GM10847 (cell line): Measurements from ENCODE around the gene PEX11G.

Source experiments
- POLR2A ChIP-seq: IDR thresholded peaks from 2 replicates; pipeline ENCODE4 v1.6.1; 2011; ENCODE audit not compliant: insufficient read length; ENCODE audit errors: extremely low read depth

The PEX11G gene

DNA sequence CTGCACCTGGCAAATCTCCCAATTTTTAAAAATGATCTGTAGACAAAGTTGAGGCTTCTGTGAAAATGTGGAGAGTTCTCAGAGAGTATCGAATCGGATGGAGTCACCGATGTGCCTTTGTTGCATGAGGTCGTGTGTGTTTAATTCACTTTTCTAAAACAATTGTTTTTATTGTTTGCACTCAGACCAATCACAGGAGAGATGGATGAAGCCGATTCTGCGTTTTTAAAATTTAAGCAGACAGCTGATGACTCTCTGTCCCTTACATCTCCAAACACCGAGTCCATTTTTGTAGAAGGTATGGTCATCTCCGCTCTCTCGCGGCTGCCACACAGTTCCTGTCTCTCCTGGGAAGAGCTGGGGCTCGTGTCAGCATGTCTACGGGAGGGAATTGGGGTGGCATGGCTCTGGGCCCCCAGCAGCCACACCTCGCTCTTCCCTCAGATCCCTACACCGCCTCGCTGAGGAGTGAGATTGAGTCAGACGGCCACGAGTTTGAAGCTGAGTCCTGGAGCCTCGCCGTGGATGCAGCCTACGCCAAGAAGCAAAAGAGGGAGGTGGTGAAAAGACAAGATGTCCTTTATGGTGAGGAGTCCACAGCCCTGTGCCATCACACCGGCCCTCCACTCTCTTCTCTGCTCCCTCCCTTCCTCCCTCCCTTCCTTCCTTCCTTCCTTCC, 47.2 kb downstream of the PEX11G start:
- TF ChIP-seq POLR2A: no peak

DNA sequence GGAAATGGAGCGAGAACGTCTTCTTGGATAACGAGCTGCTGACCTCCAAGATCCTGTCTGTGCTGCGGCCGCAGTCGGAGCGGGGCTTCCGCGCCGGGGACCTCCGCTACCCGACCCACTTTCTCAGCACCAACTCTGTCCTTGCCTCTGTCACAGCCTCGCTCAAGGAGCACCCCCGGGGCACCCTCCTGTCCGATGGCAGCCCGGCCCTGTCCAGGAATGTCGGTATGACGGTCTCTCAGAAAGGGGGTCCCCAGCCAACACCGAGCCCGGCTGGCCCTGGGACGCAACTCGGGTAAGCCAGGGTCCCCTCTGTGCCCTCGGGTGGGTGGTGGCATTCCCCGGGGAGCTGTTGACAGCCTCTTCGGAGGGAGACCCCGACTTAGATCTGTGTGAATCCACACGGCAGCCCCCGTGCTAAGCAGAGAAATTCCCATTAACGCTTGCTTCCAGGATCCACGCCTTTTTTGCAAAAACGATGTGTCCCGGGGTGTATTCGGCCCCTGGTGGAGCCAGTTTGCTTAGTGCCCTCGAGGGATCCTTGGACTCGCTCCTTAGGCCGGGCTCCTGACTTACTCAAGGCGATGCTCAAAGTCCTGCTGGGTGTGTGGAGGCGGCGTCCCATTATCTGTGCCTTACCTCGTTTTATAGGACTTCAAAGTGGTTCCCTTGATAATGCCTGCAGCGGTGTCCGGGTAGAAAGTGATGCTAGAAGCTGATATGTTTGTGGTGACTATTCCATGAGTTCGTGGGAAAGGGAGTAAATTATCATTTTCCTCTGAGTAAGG, 48.5 kb downstream of the PEX11G start:
- TF ChIP-seq POLR2A: no peak

DNA sequence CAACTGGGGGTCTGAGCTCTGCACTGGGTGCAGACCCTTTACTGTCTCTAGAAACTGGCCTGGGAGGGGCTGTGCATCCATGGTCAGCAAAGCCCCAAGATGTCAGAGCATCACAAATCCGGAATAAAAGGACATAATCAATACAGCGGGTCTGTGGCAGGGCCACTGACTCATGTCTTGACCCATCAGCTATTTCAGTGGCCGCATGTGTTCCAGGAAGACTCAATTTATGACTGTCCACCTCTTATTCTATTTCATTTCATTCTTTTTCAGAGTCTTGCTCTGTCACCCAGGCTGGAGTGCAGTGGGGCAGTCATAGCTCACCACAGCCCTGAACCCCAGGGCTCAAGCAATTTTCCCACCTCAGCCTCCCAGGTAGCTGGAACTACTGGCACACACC, 53.2 kb downstream of the PEX11G start:
- no peak for TF ChIP-seq POLR2A

DNA sequence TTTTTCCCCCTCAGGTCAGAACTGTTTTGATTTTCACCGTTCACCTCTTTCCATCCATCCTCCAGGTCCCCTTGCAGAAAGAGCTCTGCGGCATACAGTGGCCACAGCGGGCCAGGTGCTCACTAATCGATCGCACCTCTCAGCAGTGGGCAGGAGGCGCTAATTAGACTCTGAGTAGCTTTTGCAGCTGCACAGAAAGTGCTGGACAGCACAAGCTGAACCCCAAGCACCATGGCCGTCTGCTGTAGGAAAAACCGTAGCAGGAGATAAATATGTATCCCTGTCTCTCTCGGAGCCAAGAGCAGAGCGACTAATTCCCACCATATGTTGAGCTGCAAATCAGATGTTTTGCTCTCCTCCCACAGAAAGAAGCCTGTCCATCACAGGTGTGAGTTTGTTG, 54.4 kb downstream of the PEX11G start:
- TF ChIP-seq POLR2A: no peak

DNA sequence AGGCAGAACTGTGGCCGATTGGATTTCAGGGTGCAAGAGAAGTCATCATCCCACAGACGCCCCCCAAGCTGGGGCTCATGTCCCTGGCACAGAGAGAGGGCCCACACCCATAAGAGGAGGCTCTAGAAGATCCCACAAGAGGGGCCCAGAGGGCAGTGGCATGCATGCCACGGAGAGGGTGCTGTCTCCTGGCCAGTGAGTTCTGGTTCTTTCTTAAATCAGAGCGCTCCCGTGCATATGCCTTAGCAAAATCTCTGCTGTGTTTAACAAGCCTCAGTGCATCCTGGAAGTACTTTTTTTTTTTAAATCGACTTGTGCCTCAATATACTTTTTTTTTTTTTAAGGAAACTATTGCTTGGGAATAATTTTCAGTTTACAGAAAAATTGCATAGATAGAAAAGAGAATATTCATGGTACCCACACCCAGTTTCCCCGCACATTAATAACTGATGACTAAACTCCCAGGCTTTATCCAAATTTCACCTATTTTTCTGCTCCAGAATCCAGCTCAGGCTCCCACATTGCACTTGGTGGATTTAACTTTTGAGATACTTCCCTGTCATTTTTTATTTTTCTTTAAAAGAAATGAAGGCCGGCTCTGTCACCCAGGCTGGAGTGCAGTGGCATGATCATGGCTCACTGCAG, 59.1 kb downstream of the PEX11G start:
- TF ChIP-seq POLR2A: no peak

DNA sequence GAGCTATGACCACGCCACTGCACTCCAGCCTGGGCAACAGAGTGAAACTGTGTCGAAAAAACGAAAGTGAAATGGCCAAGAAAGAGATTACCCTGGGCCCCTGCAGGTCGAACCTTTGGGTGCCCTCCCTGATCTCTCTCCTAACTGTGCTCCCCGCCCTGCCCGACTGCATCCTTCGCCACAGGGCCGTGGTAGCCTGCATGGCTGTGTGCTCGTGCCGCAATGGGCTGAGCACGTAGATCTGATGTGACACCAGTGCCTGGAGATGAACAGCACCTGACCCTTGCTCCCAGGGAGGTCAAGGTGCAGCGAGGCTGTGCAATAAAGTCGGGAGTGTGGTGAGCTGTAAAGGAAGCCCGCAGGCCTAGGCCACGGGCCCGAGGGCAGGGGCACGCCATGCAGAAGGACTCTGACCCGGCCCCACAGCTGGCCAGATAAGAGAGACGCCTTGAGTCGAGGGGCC, 60.2 kb downstream of the PEX11G start:
- no peak for TF ChIP-seq POLR2A

DNA sequence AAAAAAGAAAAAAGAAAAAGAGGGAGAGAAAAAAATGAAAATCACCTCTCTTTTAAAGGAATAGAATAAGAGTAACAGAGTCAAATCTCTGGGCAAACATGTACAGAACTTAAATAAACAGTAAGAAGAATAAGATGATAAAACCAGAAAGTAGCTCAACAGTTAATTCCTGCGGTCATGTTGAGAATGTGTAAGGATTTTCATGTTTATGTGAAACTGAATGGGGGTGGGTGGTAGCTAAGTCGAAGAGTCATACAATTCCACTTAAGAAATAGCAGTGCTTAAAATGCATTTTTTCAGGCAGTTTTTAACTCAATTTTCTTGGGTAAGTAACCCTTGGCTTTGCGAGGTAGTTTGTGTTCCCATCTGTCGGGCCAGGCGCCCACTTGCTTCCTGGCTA, 60.9 kb downstream of the PEX11G start:
- TF ChIP-seq POLR2A: no peak

DNA sequence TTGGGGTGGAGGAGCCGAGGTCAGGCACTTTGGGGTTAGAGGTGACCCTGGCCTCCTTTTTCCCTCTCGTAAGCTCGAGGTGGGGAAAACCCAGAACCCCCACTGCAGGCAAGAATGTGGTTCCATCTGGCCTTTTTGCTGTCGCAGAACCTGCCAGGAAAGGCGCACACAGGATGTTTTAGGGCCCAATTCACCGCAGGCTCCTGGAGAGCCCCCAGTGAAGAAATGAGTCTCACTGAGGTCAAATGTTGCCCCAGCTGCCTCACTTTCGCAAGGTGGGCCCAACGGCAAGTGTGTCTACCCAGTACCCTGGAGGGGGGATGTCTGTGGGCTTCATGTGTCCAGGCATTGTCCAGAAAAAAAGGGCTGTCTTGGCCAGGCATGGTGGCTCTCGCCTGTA, 61.8 kb downstream of the PEX11G start:
- no peak for TF ChIP-seq POLR2A
